NCI-H1694 treated with DMSO at 0.1 percent for 48 hours (cell line): ENCODE data around the gene SEC22A.

ENCODE experiments used
- DNase-seq: peaks from one replicate; lab custom pipeline; 2025; lab: John Stamatoyannopoulos, UW

SEC22A gene

DNA sequence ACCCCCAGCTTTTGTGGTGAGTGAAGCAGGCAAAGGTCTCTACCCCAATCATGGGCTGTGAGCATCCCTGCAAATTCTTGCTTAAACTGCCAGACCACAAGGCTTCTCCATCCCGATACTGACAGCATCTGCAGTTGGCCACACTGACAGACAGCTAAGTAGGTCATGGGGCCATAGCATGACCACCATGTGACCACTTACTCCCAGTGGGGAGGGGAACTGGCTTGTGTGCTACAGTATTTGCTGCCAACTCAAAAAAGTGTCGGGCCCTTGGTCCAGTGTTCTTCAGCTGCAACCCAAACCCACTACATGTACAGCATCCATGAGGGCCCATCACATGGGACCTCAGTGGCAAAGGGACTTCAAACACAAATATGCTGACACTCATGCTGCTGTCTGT lies 103.4 kb downstream of the SEC22A start:
- no peak for DNase-seq

DNA sequence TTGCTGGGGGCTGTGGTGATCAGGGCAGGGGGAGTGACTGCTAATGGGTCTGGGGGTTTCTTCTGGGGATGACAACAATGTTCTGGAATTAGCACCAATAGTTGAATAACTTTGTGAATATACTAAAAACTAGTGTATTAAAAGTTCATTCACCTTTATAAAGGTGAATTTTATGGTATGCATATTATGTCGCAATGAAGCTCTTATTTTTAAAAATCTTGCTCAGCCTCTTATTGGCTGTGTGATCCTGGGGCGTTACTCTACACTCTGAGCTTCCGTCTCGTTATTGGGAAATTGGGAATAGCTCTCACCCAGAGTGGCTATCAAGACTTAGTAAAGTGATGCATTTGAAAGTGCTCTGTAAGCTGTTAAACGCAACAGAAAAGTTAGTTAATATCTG lies 105.3 kb downstream of the SEC22A start:
- no peak for DNase-seq

DNA sequence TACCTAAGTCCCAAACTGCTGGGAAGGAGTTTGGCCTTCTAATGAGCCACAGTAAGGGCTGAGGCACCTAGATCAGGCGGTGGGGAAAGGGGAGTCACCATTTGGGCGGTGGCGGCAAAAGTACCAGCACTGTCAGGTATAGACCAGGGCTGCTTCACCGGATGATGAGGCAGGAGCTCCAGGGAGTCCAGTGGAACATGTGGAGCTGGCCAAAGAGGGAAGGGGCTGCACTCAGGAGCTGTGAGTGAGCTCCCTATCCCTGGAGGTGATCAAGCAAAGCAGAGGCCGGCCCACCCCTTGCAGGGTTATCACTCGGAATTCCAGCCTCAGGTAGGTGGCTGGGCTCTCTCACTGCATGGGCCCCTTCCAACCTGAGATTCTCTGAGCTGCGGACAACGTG lies 108.4 kb downstream of the SEC22A start:
- no peak for DNase-seq

DNA sequence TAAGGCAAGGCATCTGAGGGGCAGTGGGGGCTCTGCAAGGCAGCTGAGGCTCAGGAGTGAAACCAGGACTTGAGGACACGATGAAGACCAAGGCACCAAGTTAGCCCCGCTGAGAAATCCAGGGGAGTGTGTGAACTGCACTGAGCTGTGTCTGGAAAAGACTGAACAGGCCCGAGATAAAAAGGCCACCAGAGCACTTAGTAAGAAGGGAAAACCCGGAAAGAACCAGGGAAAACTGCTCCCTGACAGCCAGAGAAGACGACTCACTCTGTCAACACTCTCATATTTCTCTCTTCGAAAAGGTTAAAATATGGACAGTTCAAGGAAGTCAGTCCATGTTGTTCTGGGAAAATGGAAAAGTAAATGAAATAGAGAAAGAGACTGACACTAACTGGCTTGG lies 109.0 kb downstream of the SEC22A start:
- DNase-seq: no peak

DNA sequence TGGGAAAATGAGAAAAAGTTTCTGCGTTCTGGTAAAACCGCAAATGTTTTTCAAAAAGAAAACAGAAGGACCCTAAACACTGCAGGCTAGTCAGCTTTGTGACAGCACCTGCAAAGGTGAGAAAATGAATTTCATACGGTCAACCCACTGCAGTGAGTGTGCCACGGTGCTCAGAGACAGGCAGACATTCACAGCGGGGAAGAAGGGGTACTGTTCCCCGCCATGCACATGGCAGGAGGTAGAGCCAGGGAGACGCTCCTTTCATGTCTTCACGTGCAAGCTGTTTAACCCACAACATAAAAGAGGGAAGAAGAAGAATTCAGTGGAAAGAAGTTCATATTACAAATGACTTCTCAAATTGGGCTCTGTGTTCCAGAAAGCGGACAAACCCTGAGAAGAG lies 109.5 kb downstream of the SEC22A start:
- no peak for DNase-seq

DNA sequence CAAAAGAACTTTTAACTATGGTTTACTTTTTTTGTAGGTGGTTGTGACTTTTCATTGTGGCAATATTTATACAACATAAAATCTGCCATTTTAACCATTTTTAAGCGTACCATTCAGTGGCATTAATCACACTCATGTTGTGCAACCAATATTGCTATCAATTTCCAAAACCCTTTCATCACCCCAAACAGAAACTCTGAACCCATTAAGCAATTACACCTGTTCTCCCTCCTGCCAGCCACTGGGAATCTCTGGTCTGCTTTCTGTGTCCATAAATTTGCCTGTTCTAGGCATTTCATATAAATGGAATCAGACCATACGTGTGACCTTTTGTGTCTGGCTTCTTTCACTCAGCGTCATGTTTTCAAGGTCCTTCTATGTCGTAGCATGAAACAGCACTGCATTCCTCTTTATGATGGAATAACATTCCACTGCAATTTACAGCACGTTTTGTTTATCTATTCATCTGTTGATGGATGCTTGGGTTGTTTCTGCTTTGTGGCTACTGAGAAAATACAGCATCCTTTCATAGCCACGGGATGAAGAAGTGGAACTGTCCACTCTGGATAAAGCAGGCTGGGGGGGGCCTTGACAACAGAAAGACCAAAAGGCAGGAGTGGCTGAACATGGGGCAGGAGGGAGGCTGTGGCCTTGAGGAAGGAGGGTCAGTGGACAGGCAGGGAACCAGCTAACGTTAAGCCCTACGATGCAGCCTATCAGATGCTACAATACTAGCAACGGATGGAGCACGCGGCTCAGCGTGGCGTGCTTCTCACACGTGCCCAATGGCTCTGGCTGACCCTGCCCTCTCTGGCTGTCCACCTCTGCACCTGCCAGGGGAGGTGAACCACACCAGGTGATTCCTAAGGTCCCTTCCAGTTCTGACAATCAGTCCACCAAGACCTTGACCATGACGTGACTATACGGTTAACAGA lies 110.9 kb downstream of the SEC22A start:
- no peak for DNase-seq

DNA sequence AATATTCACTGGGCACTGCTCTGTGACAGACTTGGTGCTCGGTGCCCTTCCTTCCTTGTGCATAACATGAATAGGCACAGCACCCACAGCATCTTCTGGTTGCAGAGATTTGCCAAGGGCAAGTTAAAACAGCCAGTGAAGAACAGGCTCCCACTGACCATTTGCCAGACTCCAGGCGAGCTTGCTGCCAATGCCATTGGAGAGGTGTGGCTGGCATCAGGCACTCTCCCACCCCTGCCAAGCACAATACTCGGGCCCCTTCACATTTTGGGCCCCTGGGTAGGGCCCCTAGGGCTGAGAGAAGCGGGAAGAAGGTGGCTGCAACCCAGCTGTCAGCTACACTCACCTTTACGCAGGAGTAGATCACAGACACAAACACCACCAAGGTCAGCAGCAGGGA lies 112.1 kb downstream of the SEC22A start:
- DNase-seq: no peak

DNA sequence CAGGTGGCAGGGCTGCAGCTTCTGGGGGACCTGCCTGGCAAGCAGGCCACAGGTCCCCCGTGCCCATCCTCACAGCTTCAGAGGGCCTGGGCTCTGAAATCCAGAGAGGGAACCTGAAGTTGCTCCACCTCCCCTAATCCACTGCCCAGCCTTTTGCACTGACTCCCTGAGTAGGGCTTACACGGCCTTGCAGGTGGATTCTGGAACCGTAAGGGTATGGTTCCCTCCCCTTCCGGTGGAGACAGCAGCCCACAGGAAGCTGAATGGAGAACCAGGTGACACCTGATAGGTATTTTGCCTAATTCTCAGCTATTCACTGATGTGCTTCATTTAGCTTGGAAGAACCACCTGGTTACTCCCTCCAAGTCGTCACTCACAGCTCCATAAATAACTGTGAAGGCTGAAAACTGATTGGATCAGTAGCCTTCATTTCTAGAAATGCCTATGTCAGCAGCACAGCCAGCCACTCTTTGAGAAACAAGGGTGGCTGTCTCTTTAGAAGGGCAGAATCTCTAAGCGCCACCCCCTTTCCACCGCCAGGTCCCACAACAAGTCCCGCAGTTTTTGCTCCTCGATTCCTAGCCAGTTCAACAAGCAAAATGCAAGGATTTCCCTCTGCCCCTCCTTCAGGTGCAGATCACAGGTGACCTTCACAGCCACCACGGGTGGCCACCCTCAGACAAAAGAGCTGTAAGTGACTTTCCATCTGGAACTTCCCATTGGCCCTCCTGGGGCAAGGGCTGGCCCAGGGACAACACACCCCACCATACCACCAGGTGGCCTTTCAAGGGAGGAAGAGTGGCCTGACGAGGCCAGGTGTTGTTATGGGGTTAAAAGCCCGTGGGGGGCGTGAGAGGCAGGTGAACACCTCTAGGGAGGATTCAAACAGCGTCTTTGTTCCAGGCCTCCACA lies 112.9 kb downstream of the SEC22A start:
- no peak for DNase-seq

DNA sequence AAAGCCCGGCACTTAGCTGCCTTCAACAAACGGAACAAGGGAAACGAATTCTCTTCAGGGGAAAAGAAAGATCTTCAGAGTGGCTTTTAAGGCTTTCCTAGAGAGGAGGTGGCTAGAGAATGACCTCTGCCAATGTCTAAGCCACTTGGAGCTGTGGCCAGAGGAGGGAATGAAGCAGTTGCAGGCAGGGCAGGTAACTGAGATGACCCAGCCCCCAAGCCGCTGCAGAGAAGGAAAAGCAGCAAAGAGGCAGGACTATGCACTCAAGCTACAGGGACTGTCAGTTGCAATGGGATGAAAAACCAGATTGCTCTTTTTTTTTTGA lies 113.5 kb downstream of the SEC22A start:
- DNase-seq: no peak

DNA sequence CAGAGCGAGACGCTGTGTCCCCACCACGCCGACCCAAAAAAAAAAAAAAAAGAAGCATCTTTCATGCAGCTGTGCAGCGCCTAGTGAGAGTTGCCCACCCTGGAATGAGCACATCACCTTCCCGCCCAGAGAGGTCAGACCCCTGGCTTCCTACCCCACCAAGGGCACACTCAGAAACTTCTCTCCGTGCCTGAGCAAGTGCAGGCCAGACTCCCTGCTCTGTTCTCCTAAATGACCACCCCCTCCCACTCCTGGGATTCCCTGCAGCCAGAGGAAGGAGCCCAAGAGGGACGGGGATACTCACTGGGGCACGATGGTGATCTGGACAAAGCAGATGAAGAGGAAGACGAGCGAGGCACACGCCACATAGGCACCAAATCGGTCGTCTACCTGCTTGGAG lies 116.0 kb downstream of the SEC22A start:
- DNase-seq: no peak

DNA sequence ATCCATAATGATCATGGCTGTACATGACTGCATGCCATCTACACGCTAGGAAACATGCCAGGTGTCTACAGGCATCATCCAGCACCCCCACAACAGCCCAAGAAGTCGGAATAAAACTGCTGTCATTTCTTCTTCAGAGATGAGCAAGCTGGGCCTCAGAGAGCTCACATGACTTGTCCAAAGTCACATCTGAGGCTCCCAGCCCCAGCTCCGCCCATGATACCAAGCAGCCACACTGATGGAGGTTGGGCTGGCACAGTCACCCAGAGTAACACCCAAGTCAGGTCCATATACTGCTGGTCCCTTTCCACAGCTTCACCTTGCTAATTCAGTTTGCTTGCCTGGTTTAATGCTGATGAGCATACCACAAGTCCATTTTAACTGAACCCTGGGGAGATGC lies 116.6 kb downstream of the SEC22A start:
- DNase-seq: no peak

DNA sequence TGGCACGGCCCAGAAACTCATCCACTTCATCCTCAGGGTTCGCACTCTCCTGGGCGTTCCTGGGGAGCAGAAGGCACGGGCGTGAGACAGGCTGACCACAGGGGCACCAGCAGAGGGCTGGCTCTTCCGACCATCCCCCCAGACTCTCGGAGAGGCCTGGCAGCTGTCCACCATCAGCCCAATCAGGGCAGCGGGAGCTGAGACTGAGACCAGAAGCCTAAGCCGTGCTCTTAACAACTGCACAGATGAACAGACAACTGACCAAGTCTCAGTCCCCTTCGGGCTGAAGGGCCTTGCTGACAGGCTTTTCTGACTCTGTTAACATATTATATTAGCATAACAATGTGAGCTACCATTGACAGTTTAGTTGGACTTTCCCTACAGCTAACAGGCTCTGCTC lies 118.0 kb downstream of the SEC22A start:
- no peak for DNase-seq

DNA sequence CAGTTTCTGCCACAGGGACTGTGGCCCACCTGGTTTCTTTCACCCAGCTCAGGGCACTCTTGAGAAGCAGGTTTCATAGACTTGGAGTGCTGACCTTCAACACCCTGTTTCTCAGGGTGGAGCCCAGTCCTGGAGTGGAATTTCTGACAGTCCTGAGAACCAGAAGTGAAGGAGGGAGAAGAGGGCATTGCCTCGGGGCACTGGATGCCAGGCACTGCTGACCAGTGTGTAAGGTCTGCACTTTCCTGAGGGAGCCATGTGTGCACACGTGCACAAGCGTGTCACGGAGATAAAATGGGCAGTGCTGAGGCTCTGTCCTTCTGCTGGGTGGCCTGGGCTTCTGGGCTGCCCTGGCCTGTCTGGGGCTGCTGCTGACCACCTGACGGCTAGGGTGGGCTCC lies 118.5 kb downstream of the SEC22A start:
- no peak for DNase-seq

DNA sequence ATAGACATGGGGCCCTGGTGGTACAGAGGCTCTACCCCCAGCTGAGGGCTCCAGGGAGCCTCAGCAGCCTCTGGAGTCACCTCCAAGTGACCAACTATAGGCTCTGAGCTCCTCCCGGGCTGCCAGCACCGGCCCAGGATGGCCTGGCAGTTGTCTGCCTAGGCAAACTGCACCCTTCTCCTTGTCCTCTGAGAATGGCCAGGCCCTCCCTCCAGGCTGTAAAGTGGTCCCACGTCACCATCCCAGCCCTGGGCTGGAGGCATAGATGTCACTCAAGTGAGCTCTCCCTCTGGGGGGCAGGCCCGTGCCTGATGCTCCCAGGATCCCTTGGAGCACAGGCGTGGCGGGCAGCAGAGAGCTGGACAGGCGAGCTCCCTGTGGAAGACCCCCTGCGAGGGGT lies 120.1 kb downstream of the SEC22A start:
- DNase-seq: no peak

DNA sequence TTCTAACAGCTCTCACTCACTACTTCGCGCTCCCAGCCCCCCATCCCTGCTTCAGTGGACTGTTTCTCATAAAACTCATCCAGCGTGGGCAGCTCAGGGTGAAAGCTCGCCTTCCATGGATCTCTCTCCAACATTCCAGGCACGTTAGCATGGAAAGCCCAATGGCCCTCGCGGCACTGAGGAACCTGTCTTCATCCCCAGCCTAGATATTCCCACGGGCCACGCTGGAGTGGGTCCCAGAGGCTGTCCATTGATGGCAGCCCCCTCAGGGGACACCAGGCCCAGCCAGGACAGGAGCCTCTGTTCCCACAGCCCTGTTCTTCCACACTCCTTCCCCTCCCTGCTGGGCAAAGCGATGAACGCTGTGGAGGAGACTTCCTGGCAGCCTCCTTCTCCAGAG lies 121.1 kb downstream of the SEC22A start:
- no peak for DNase-seq
